GM12878 (cell line): ENCODE data around the gene C14orf93. TPM values are rescaled to one million over a fixed set of nuclear protein-coding genes. Genes with fewer than 3 reads are reported as not detected.

Experiments used
- ATAC-seq: fragments of 200-7000 bp; cut with Tn5 transposase; 3 replicates; pipeline ENCODE4 v1.9.1; 2020; ENCODE audit warnings: mild to moderate bottlenecking, moderate library complexity
- BruUV-seq: library from RNA; stranded (reverse); fragments of 400-500 nt; replicated peaks from 2 replicates; lab custom pipeline; 2021; lab: Mats Ljungman, UMichigan
- CTCF ChIA-PET: fragments of 300-600 bp; sonication (Branson Sonifier 250); formaldehyde crosslinking; extraction: SDS; loops from one replicate; lab custom pipeline; 2021; ENCODE audit warnings: inconsistent platforms; lab: Yijun Ruan, JAX
- POLR2A ChIA-PET: fragments of 350-600 bp; formaldehyde crosslinking; extraction: SDS; loops from one replicate; lab custom pipeline; 2021; ENCODE audit warnings: inconsistent platforms; lab: Charles Lee
- RAD21 ChIA-PET: fragments of 300-600 bp; sonication (Branson Sonifier 250); formaldehyde crosslinking; loops from one replicate; lab custom pipeline; 2023; ENCODE audit warnings: antibody characterized with exemption; ENCODE audit not compliant: unreplicated experiment; lab: Charles Lee
- SMC1A ChIA-PET: fragments of 300-600 bp; sonication (Branson Sonifier 250); formaldehyde crosslinking; loops from one replicate; lab custom pipeline; 2023; ENCODE audit not compliant: unreplicated experiment, uncharacterized antibody; lab: Charles Lee
- DNase-seq: peaks from one replicate; pipeline ENCODE4 v3.0.0-alpha.2; 2011; ENCODE audit warnings: low read depth, low spot score
- FAIRE-seq: peaks from 3 replicates; lab custom pipeline; 2011; peaks lifted over from hg19 to GRCh38; lab: Jason Lieb, UNC
- H2AFZ ChIP-seq: 2 replicates; pipeline ENCODE4 v1.6.0; 2011; ENCODE audit warnings: low read depth, low read length, control low read depth; ENCODE audit not compliant: control insufficient read depth
- H3K27ac ChIP-seq: 2 replicates; pipeline ENCODE4 v1.5.1; 2011; ENCODE audit warnings: control low read depth; ENCODE audit not compliant: control insufficient read depth, insufficient read depth
- H3K27me3 ChIP-seq, 2 experiments: replicated peaks in 1 of 2; 2 replicates each; pipeline versions ENCODE4 v1.6.0 to v1.6.1; 2011; ENCODE audit warnings: low read length in 1 of 2; ENCODE audit not compliant: control insufficient read depth in 2 of 2, insufficient read depth in 2 of 2
- H3K36me3 ChIP-seq, 2 experiments: 2 replicates each; pipeline ENCODE4 v1.5.1; 2011; ENCODE audit warnings: low read length in 1 of 2; ENCODE audit not compliant: control insufficient read depth in 2 of 2, insufficient read depth in 2 of 2
- H3K4me1 ChIP-seq: 2 replicates; pipeline ENCODE4 v1.6.1; 2011; ENCODE audit warnings: mild to moderate bottlenecking, low read length, moderate library complexity, mixed read lengths; ENCODE audit not compliant: control insufficient read depth, insufficient read depth
- H3K4me2 ChIP-seq: 2 replicates; pipeline ENCODE4 v1.6.0; 2011; ENCODE audit warnings: control low read depth; ENCODE audit not compliant: control insufficient read depth, insufficient read depth
- H3K4me3 ChIP-seq: fragments of 200-600 bp; sonication (generic); 2 replicates; pipeline ENCODE4 v1.5.1; 2016
- H3K79me2 ChIP-seq: 2 replicates; pipeline ENCODE4 v1.6.0; 2011; ENCODE audit warnings: low read length; ENCODE audit not compliant: control insufficient read depth, insufficient read depth
- H3K9ac ChIP-seq: 2 replicates; pipeline ENCODE4 v1.8.0; 2011; ENCODE audit warnings: low read length, control low read depth, mixed read lengths; ENCODE audit not compliant: control insufficient read depth, insufficient read depth
- H3K9me3 ChIP-seq: replicated peaks from 3 replicates; pipeline ENCODE4 v1.5.1; 2011; ENCODE audit warnings: mild to moderate bottlenecking, low read length; ENCODE audit not compliant: control insufficient read depth, insufficient read depth
- H4K20me1 ChIP-seq: 2 replicates; pipeline ENCODE4 v1.6.0; 2011; ENCODE audit not compliant: control insufficient read depth, insufficient read depth
- BMI1 ChIP-seq: fragments of 450-650 bp; IDR thresholded peaks from 2 replicates; pipeline ENCODE4 v1.6.1; 2016; ENCODE audit warnings: mild to moderate bottlenecking, moderate library complexity, borderline replicate concordance
- EGR1 ChIP-seq, 2 experiments: IDR thresholded peaks; 1 replicate in 1 of 2; 2 replicates in 1 of 2; pipeline ENCODE4 v1.6.1; 2011 to 2012; ENCODE audit warnings: low read depth in 2 of 2, low read length in 2 of 2, borderline replicate concordance in 1 of 2, mild to moderate bottlenecking in 1 of 2, moderate library complexity in 1 of 2
- IKZF1 ChIP-seq: fragments of 450-650 bp; conservative IDR thresholded peaks from 2 replicates; pipeline ENCODE4 v1.6.1; 2017; ENCODE audit warnings: antibody characterized with exemption, mild to moderate bottlenecking
- IKZF2 ChIP-seq, 2 experiments: fragments of 450-650 bp; IDR thresholded peaks; 2 replicates each; pipeline ENCODE4 v1.6.1; 2017; ENCODE audit warnings: mild to moderate bottlenecking in 2 of 2, moderate library complexity in 2 of 2
- KDM1A ChIP-seq: fragments of 200-600 bp; sonication (generic); IDR thresholded peaks from 2 replicates; pipeline ENCODE4 v1.6.1; 2016; ENCODE audit warnings: borderline replicate concordance
- MEF2B ChIP-seq: fragments of 450-650 bp; IDR thresholded peaks from 2 replicates; pipeline ENCODE4 v1.6.1; 2018; ENCODE audit warnings: mild to moderate bottlenecking, moderate library complexity; ENCODE audit not compliant: partially characterized antibody, poor library complexity, severe bottlenecking
- NR2C1 ChIP-seq: fragments of 450-650 bp; IDR thresholded peaks from 2 replicates; pipeline ENCODE4 v1.6.1; 2017; ENCODE audit warnings: antibody characterized with exemption, mild to moderate bottlenecking, moderate library complexity
- NR2F1 ChIP-seq: fragments of 450-650 bp; conservative IDR thresholded peaks from 2 replicates; pipeline ENCODE4 v1.6.1; 2017; ENCODE audit warnings: mild to moderate bottlenecking
- SUZ12 ChIP-seq: fragments of 200-600 bp; sonication (generic); IDR thresholded peaks from one replicate; pipeline ENCODE4 v1.6.1; 2018; ENCODE audit warnings: antibody characterized with exemption, mild to moderate bottlenecking; ENCODE audit not compliant: unreplicated experiment
- TCF7 ChIP-seq: IDR thresholded peaks from 2 replicates; pipeline ENCODE4 v1.6.1; 2014; ENCODE audit warnings: antibody characterized with exemption, borderline replicate concordance
- WGBS: methylation state at CpG from one replicate; pipeline ENCODE4 v1.1.6; 2016; ENCODE audit warnings: low lambda C conversion rate; ENCODE audit not compliant: insufficient replicate concordance, insufficient coverage; ENCODE audit errors: missing lambda C conversion rate; 5-methylcytosine and 5-hydroxymethylcytosine counted together
- in situ Hi-C: fragments of 300-500 bp; cut with MboI; formaldehyde crosslinking; loops from 9 replicates; pipeline ENCODE4 v1.14.3; 2018; ENCODE audit warnings: mixed read lengths
- intact Hi-C: fragments of 100-400 bp; cut with micrococcal nuclease; formaldehyde crosslinking; loops from one replicate; pipeline ENCODE4 v1.14.2; 2022; ENCODE audit not compliant: unreplicated experiment
- polyA plus RNA-seq, 11 experiments: library from polyadenylated mRNA; depleted of rRNA in 4 of 11; unstranded in 6 of 11; stranded (reverse) in 5 of 11; fragments of >200 nt; fragmentation: Nextera tagmentation in 4 of 11; fragmentation: Illumina TruSeq in 1 of 11; extraction: Ambion mirVana in 4 of 11; extraction: Trizol in 1 of 11; gene quantifications; 1 replicate in 1 of 11; 2 replicates in 10 of 11; pipeline versions ENCODE4 v1.2.1 to v1.2.3, GENCODE V29; 2011 to 2016; ENCODE audit warnings: inconsistent platforms in 2 of 11, missing spikeins in 2 of 11, low read depth in 1 of 11
- total RNA-seq, 4 experiments: library from RNA; depleted of rRNA in 3 of 4; stranded (reverse); fragments of >200 nt in 3 of 4; fragmentation: Illumina TruSeq in 1 of 4; extraction: Trizol in 1 of 4; gene quantifications; 2 replicates each; pipeline versions ENCODE4 v1.2.1 to v1.2.3, GENCODE V29; 2013 to 2021
- TF ChIP-seq, protein P1 (sequence below): IDR thresholded peaks from 2 replicates; pipeline ENCODE4 v1.6.1; 2011; ENCODE audit warnings: mild to moderate bottlenecking, low read depth, low read length, moderate library complexity; ENCODE audit not compliant: insufficient replicate concordance

C14orf93 gene
- total and polyA plus RNA-seq, 10 of the 15 experiments (the other 5 are each of a cell fraction or from before 2014, with no cell fraction given), result 1.8 to 13.9 (median 10.2) TPM

DNA sequence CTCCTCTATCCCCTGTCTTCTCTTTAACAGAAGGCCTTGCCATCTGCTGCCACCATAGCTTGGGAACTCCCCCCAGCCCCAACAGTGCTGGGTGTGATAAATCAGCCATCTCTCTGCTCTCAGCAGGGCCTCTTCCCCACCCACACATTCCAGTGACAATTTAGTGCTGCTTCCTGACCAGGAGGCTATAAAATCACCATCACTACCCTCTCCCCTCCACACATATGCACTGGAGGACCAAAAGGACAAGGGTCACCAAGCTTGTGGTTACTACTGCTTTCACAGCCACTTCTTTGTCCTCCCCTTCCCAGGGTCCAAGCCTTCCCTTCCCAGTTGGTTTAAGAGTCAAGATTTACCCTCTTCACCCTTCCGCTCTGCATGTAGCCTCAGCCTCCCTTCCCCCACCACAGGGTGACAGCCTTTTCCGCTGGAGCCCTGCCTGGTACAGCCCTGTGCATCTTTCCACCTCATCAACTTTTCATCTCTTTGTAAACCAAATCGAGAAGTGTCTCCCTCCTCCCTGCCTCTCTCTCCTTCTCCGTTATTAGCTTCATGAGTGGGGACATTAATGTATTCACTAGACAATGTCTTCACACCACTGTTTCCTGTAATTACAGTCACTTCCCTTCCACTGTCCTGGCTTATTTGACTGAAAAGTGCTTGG is 15.3 kb upstream of the C14orf93 start:
- FAIRE-seq, result no peak
- CTCF ChIA-PET, result interaction anchor here (0.8 to 5.5 kb wide), 10 partner anchors 19 to 68 kb away, joined by 3 to 43 read pairs (median 4); partner anchors contain the start of gene HAUS4
- no peaks in the 10 kb centered on the region for H3K9me3 ChIP-seq
- SMC1A ChIA-PET, result interaction anchor here (0.7 to 3.4 kb wide), 8 partner anchors 10 to 65 kb away, joined by 3 to 10 read pairs (median 4); no protein-coding TSS in a partner anchor
- POLR2A ChIA-PET, result interaction anchor here (2.2 kb wide), 1 partner anchor 17 kb away, joined by 6 read pairs; no protein-coding TSS in a partner anchor
- 100% methylated on average over 4 of the region's 4 CpGs for WGBS
- H3K79me2 ChIP-seq, result no peaks in the 10 kb centered on the region
- in situ Hi-C loops (no loop called here), intact Hi-C loops (no loop called here)
- H3K4me2 ChIP-seq, result no peak overlapping the region
- peak; percentile 56; the same call in 1 of the 2 replicates for TF ChIP-seq IKZF1
- TF ChIP-seq NR2C1, result 0 out of 2 replicates have a peak, but pooled peaks have one; percentile 4
- TF ChIP-seq, protein P1, sequence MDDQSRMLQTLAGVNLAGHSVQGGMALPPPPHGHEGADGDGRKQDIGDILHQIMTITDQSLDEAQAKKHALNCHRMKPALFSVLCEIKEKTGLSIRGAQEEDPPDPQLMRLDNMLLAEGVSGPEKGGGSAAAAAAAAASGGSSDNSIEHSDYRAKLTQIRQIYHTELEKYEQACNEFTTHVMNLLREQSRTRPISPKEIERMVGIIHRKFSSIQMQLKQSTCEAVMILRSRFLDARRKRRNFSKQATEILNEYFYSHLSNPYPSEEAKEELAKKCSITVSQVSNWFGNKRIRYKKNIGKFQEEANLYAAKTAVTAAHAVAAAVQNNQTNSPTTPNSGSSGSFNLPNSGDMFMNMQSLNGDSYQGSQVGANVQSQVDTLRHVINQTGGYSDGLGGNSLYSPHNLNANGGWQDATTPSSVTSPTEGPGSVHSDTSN, result no peak
- TF ChIP-seq NR2F1, result peak; percentile 48
- TF ChIP-seq MEF2B, result no peak
- peak in 1 of 2 experiments; percentile 3; a peak in 1 of 3 replicates for TF ChIP-seq EGR1 (IDR thresholded peaks at IDR 0.05; ENCODE audit: borderline replicate concordance in 1 of 2, low read depth in 2 of 2, low read length in 2 of 2)
- TF ChIP-seq TCF7, result no peak
- TF ChIP-seq KDM1A, result no peak
- peak; percentile 38 to 63; a peak in 2 of 4 replicates for TF ChIP-seq IKZF2 (IDR thresholded peaks at IDR 0.05)
- TF ChIP-seq SUZ12, result no peak
- no peak for TF ChIP-seq BMI1
- no peak for DNase-seq
- H3K9ac ChIP-seq, result no peak overlapping the region
- no peak overlapping the region for H2AFZ ChIP-seq
- no TSS peak for BruUV-seq
- H3K27ac ChIP-seq, result no peak overlapping the region
- H4K20me1 ChIP-seq, result no peaks in the 10 kb centered on the region
- H3K4me3 ChIP-seq, result no peak overlapping the region
- H3K36me3 ChIP-seq, result peaks cover 5 to 32% of the 10 kb centered on the region in 2 experiments
- RAD21 ChIA-PET, result interaction anchor here (0.6 to 1.6 kb wide), 4 partner anchors 15 to 174 kb away, joined by 3 to 5 read pairs (median 3); no protein-coding TSS in a partner anchor
- ATAC-seq, result peak; percentile 52; the same call in 2 of the 3 replicates
- H3K4me1 ChIP-seq, result no peaks in the 10 kb centered on the region
- no peaks in the 10 kb centered on the region for H3K27me3 ChIP-seq
